ENCODE data around the gene CCDC177. TPM values are rescaled to one million over a fixed set of nuclear protein-coding genes. Genes with fewer than 3 reads are reported as not detected.

The CCDC177 gene
- total RNA-seq, 2 donors from 2014 or later: not detected

DNA sequence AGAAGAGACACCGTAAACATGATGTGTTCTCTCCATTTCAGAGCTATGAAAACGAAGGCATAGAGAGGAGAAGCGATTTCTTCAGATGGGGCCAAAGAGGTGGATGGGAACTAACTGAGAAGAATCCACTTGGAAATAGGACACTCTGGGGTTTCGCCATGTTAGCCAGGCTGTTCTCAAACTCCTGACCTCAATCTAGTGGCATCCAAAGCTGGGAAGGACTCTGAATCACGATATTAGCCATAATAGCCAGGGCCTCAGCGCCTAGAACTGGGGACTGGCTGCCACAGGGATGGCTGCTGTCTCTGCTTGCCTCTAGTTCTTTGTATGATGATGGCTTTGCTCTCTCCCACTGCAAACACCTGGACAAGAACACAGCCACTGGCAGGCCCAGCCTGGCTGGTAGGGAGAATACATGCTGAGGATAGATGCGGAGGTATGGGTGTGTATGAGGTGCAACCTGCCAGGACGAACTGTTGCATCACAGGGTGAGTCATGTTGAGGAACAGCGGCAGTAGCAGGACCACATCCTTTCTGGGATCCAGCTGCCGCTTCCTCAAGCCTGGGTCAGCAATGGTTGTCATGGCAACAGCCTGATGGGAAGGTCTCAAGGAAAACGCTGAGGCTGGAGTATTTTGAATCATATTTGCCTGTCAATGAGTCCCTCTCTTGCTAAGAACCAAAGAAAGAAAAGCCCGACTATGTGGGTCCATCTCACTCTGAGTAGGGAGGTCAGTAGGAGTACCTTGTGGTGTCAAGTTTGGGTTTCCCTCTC, 31.1 kb downstream of the CCDC177 start:
- Histone ChIP-seq H3K27ac (no peak overlapping the region), H3K27me3 (replicated peaks; ENCODE audit: insufficient read depth) (no peaks in the 10 kb centered on the region), H3K4me3 (no peak overlapping the region), H3K4me1 (ENCODE audit: control insufficient read depth in 1 of 2, low read depth in 2 of 2) (no peaks in the 10 kb centered on the region), H3K36me3 (no peaks in the 10 kb centered on the region), H3K9me3 (no peaks in the 10 kb centered on the region)
- DNase-seq (ENCODE audit: low spot score) (peak; percentile 13), ATAC-seq (ENCODE audit: insufficient number of reproducible peaks, low FRiP score, low read depth) (no peak)
- TF ChIP-seq, protein P1, sequence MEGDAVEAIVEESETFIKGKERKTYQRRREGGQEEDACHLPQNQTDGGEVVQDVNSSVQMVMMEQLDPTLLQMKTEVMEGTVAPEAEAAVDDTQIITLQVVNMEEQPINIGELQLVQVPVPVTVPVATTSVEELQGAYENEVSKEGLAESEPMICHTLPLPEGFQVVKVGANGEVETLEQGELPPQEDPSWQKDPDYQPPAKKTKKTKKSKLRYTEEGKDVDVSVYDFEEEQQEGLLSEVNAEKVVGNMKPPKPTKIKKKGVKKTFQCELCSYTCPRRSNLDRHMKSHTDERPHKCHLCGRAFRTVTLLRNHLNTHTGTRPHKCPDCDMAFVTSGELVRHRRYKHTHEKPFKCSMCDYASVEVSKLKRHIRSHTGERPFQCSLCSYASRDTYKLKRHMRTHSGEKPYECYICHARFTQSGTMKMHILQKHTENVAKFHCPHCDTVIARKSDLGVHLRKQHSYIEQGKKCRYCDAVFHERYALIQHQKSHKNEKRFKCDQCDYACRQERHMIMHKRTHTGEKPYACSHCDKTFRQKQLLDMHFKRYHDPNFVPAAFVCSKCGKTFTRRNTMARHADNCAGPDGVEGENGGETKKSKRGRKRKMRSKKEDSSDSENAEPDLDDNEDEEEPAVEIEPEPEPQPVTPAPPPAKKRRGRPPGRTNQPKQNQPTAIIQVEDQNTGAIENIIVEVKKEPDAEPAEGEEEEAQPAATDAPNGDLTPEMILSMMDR (IDR thresholded peaks at IDR 0.05): no peak

DNA sequence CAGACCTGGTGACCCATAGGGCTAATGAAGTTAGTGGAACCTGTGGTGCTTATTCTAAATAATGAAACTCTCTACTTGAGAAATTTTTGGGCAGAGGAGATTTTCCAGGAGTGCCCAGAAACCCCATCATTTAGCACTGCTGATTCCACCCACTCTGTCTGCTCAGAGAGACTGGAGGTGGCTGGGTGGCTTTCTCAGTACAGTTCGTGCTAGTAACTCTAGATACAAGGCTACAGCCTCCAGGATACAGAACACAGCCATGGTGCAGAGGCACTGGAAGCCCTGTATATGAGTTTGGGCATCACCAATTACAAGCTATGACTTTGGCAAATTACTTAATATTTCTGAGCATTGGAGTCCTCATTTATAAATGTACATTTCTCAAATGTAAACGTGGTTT, 32.4 kb downstream of the CCDC177 start:
- ATAC-seq (ENCODE audit: insufficient number of reproducible peaks, low FRiP score, low read depth) (no peak), DNase-seq (ENCODE audit: low spot score) (no peak)
- Histone ChIP-seq H3K27me3 (replicated peaks; ENCODE audit: insufficient read depth) (no peaks in the 10 kb centered on the region), H3K36me3 (no peaks in the 10 kb centered on the region), H3K4me1 (ENCODE audit: control insufficient read depth in 1 of 2, low read depth in 2 of 2) (no peaks in the 10 kb centered on the region), H3K4me3 (no peak overlapping the region), H3K27ac (no peak overlapping the region), H3K9me3 (no peaks in the 10 kb centered on the region)
- TF ChIP-seq, protein P1 (IDR thresholded peaks at IDR 0.05): no peak

DNA sequence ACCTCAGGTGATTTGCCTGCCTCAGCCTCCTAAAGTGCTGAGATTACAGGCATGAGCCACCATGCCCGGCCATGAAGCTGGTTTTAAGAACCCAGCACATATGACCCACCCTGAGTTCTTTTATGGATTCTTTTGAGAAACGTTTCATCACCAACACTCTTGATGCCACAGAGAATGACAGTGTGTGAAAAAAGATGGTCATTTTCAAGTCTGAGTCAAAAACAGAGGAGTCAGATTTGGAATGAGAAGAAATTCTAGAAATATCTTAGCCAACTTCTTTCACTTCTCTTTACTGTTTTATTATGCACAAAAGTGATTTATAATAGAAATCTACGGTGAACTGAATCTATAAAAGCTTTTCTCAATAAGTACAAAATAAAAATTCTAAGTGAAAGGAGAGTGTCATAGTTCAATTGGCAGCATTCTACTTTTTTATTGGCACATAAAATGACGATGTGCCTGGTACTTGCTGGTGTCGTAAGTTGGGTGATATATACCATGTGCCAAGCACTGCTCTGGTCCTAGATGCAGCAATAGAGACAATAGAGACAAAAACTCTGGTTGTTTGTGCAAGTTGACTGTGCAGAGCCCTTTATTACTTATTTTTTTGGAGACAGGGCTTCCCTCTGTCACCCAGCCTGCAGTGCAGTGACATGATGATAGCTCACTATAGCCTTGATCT, 33.9 kb downstream of the CCDC177 start:
- TF ChIP-seq, protein P1 (IDR thresholded peaks at IDR 0.05): no peak
- Histone ChIP-seq H3K4me3 (no peak overlapping the region), H3K9me3 (no peaks in the 10 kb centered on the region), H3K27ac (no peak overlapping the region), H3K4me1 (ENCODE audit: control insufficient read depth in 1 of 2, low read depth in 2 of 2) (no peaks in the 10 kb centered on the region), H3K27me3 (replicated peaks; ENCODE audit: insufficient read depth) (no peaks in the 10 kb centered on the region), H3K36me3 (no peaks in the 10 kb centered on the region)
- DNase-seq (ENCODE audit: low spot score) (no peak), ATAC-seq (ENCODE audit: insufficient number of reproducible peaks, low FRiP score, low read depth) (no peak)

DNA sequence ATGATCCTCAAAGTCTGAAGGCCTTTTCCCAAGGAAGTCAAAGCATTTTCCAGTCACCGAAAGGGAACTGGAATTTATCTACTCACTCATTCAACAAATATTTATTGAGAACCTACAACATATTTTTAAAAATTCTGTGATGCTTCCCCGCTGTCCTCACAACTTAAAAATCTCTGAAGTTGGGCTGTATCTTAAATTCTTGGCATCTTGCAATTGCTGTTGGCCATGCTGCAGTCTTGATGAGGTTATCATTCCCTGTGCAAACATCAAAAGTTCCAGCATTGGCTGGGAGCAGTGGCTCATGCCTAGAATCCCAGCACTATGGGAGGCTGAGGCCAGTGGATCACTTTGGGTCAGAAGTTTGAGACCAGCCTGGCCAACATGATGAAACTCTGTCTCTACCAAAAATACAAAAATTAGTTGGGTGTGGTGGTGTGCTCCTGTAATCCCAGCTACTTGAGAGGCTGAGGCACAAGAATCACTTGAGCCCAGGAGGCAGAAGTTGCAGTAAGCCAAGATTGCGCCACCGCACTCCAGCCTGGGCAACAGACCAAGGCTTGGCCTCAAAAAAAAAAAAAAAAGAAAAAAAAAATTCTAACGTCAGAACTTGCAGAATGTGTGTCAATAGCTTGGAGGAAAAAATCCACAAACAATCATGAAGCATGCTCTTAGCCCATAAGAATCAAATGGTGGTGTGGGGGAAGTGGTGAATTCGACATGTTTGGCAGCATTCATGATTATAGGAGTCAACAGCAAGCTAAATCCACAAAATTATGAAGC, 34.9 kb downstream of the CCDC177 start:
- H3K27me3 ChIP-seq (replicated peaks; ENCODE audit: insufficient read depth): no peaks in the 10 kb centered on the region
- H3K27ac ChIP-seq: no peak overlapping the region
- no peak overlapping the region for H3K4me3 ChIP-seq
- no peaks in the 10 kb centered on the region for H3K9me3 ChIP-seq
- ATAC-seq (ENCODE audit: insufficient number of reproducible peaks, low FRiP score, low read depth) (no peak), DNase-seq (ENCODE audit: low spot score) (no peak)
- TF ChIP-seq, protein P1 (IDR thresholded peaks at IDR 0.05): no peak
- H3K4me1 ChIP-seq (ENCODE audit: control insufficient read depth in 1 of 2, low read depth in 2 of 2): no peaks in the 10 kb centered on the region
- no peaks in the 10 kb centered on the region for H3K36me3 ChIP-seq

DNA sequence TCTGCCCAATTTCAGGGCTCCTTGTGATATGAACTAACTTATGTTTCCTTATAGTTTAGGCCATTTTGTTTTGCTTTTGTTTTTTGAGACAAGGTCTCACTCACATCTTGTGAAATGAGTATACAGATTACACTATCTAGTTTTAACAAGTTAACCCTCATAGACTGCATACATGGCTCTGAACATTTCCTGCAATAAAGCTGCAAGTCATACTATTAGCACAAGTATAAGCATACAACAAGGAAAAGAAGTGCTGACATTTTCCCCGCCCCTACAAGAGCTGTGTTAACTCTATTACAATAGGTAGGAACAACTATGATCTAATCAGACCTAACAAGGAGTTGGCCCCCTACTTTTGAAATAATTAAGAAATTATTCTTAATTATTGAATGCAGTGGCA, 35.9 kb downstream of the CCDC177 start:
- no peaks in the 10 kb centered on the region for H3K36me3 ChIP-seq
- no peak overlapping the region for H3K27ac ChIP-seq
- no peak for DNase-seq (ENCODE audit: low spot score)
- H3K27me3 ChIP-seq (replicated peaks; ENCODE audit: insufficient read depth): no peaks in the 10 kb centered on the region
- H3K9me3 ChIP-seq: no peaks in the 10 kb centered on the region
- no peak for ATAC-seq (ENCODE audit: insufficient number of reproducible peaks, low FRiP score, low read depth)
- H3K4me3 ChIP-seq: no peak overlapping the region
- H3K4me1 ChIP-seq (ENCODE audit: control insufficient read depth in 1 of 2, low read depth in 2 of 2): no peaks in the 10 kb centered on the region
- TF ChIP-seq, protein P1 (IDR thresholded peaks at IDR 0.05): no peak
